ENCODE measurements around the gene MEGF6. TPM values are rescaled to one million over a fixed set of nuclear protein-coding genes. Genes with fewer than 3 reads are reported as not detected.

The MEGF6 gene
- total and polyA plus RNA-seq, 2 of the 8 experiments (the other 6 are each of a cell fraction or from before 2014, with no cell fraction given), result 4.1 to 14.8 TPM

DNA sequence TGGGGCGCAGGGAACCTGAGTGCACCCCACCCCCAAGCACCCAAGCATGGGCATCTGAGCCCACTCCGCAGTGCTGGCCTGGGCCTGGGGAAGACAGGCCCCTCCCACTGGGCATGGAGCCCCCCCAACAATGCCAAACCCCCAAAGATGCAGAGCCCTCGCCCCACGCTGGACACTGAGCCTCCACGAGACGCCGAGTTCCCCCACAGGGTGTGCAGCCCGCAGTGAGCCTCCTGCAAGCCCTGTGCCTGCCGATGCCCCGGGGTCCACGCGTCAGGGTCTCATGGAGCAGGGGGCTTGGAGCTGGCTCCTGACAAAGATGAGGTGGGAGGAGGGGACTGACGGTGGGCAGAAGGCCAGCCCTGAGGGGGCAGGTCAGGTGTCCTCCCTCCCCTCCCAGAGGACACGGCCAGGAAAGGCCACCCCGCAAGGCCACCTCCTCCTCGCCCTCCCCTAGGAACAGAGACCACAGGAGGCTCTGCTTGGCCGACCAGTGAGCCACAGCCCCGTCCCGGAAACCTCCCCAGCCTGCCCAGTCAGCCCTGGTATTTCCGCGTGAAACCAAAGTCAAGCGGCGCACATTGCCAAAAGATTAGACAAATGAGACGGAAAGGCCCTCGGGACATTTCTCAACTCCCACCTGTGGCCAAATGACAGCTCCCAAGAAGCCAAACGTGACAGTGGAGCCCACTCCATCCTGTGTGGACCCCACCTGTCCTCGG, 33.4 kb downstream of the MEGF6 start (continued):
- TF ChIP-seq CHD7 (IDR thresholded peaks at IDR 0.05; ENCODE audit: insufficient replicate concordance, low read length) (no peak), KDM5A (IDR thresholded peaks at IDR 0.05; ENCODE audit: low read length) (no peak), CREB1 (IDR thresholded peaks at IDR 0.05) (no peak), HDAC2 (IDR thresholded peaks at IDR 0.05; ENCODE audit: borderline replicate concordance in 1 of 2, low read depth in 2 of 2, low read length in 2 of 2) (no peak), RFX5 (IDR thresholded peaks at IDR 0.05; ENCODE audit: borderline replicate concordance, low read depth, low read length) (no peak), E2F6 (IDR thresholded peaks at IDR 0.05) (no peak), SIX5 (IDR thresholded peaks at IDR 0.05; ENCODE audit: low read depth, low read length) (no peak), SP2 (IDR thresholded peaks at IDR 0.05; ENCODE audit: low read length) (no peak), BCL11A (IDR thresholded peaks at IDR 0.05; ENCODE audit: low read depth in 2 of 2, low read length in 2 of 2) (no peak)
- TF ChIP-seq, protein P1, sequence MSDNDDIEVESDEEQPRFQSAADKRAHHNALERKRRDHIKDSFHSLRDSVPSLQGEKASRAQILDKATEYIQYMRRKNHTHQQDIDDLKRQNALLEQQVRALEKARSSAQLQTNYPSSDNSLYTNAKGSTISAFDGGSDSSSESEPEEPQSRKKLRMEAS (IDR thresholded peaks at IDR 0.05), result no peak

All from H1 (cell line).